ENCODE results near the gene RNF213. TPM values are rescaled to one million over a fixed set of nuclear protein-coding genes. Genes with fewer than 3 reads are reported as not detected.
A peak's percentile ranks its signal among the peaks of the same experiment; 100 is the strongest.

Gene RNF213
- total RNA-seq, 3 donors from 2014 or later, result 96.0 to 111 (median 101) TPM

GRCh38 chr17:80219013-80219762 is 41.5 kb upstream of the RNF213 start:
- DNase-seq (ENCODE audit: low spot score in 2 of 2), result peak; percentile 65 to 77
- H3K27me3 ChIP-seq, result no peaks in the 10 kb centered on the region
- peak overlapping the region; percentile 75 to 99 (median 96) for H3K4me3 ChIP-seq
- H3K9me3 ChIP-seq, result no peaks in the 10 kb centered on the region
- H3K36me3 ChIP-seq, result no peaks in the 10 kb centered on the region
- peaks cover 0 to 6% of the 10 kb centered on the region in 2 donors for H3K4me1 ChIP-seq
- TF ChIP-seq POLR2A (IDR thresholded peaks at IDR 0.05) (no peak), POLR2AphosphoS5 (IDR thresholded peaks at IDR 0.05) (peak in 2 of 3 donors; percentile 45 to 47)
- intact Hi-C loops (cut with DNase I; ENCODE audit: low total_unique reads), result no loop called here
- peak overlapping the region; percentile 95 to 99 for H3K27ac ChIP-seq

GRCh38 chr17:80219763-80220053 is 40.9 kb upstream of the RNF213 start:
- intact Hi-C loops (cut with DNase I; ENCODE audit: low total_unique reads), result no loop called here
- Histone ChIP-seq H3K9me3 (no peaks in the 10 kb centered on the region), H3K27me3 (no peaks in the 10 kb centered on the region), H3K36me3 (no peaks in the 10 kb centered on the region), H3K27ac (peak overlapping the region; percentile 95 to 99), H3K4me1 (peaks cover 0 to 6% of the 10 kb centered on the region in 2 donors), H3K4me3 (peak overlapping the region; percentile 75 to 99 (median 96))
- TF ChIP-seq CTCF (IDR thresholded peaks at IDR 0.05), result no peak
- TF ChIP-seq POLR2A (IDR thresholded peaks at IDR 0.05), result no peak
- no peak for TF ChIP-seq POLR2AphosphoS5 (IDR thresholded peaks at IDR 0.05)
- no peak for DNase-seq (ENCODE audit: low spot score in 2 of 2)

- peak; percentile 67 to 86 for DNase-seq (ENCODE audit: low spot score in 2 of 2)
- Histone ChIP-seq H3K4me3 (peak within 1 kb of the TSS; percentile 75 to 99 (median 96)), H3K9me3 (no peaks in the 10 kb centered on the region), H3K4me1 (peaks cover 0 to 6% of the 10 kb centered on the region in 2 donors), H3K27ac (peak within 1 kb of the TSS; percentile 95 to 99), H3K27me3 (no peaks in the 10 kb centered on the region), H3K36me3 (no peaks in the 10 kb centered on the region)
- TF ChIP-seq POLR2AphosphoS5 (IDR thresholded peaks at IDR 0.05) (peak in 1 of 3 donors; percentile 48), CTCF (IDR thresholded peaks at IDR 0.05) (no peak)
- intact Hi-C loops (cut with DNase I; ENCODE audit: low total_unique reads), result no loop called here
Observed at GRCh38 chr17:80220054-80220735, 40.5 kb upstream of the RNF213 start, which contains the start of the genes SGSH and SLC26A11. Gene SGSH (minus strand): TSS chr17:80220333. CDS start chr17:80220313, 20 bp downstream. Gene SLC26A11 (plus strand): TSS chr17:80220427. CDS start chr17:80221561, 1,134 bp downstream.

- Histone ChIP-seq H3K4me3 (peak overlapping the region; percentile 75 to 99 (median 96)), H3K4me1 (peaks cover 0 to 6% of the 10 kb centered on the region in 2 donors), H3K9me3 (no peaks in the 10 kb centered on the region), H3K27me3 (no peaks in the 10 kb centered on the region), H3K36me3 (no peaks in the 10 kb centered on the region), H3K27ac (peak overlapping the region; percentile 95 to 99)
- no peak for DNase-seq (ENCODE audit: low spot score in 2 of 2)
- no peak for TF ChIP-seq CTCF (IDR thresholded peaks at IDR 0.05)
- no peak for TF ChIP-seq POLR2AphosphoS5 (IDR thresholded peaks at IDR 0.05)
- TF ChIP-seq POLR2A (IDR thresholded peaks at IDR 0.05), result no peak
- intact Hi-C loops (cut with DNase I; ENCODE audit: low total_unique reads), result no loop called here
Observed at GRCh38 chr17:80220736-80221215, 39.9 kb upstream of the RNF213 start.

GRCh38 chr17:80221351-80222105 is 39.1 kb upstream of the RNF213 start:
- intact Hi-C loops (cut with DNase I; ENCODE audit: low total_unique reads), result no loop called here
- no peaks in the 10 kb centered on the region for H3K36me3 ChIP-seq
- H3K27me3 ChIP-seq, result no peaks in the 10 kb centered on the region
- TF ChIP-seq POLR2AphosphoS5 (IDR thresholded peaks at IDR 0.05) (no peak), CTCF (IDR thresholded peaks at IDR 0.05) (no peak), POLR2A (IDR thresholded peaks at IDR 0.05) (no peak)
- H3K9me3 ChIP-seq, result no peaks in the 10 kb centered on the region
- no peak for DNase-seq (ENCODE audit: low spot score in 2 of 2)
- peak overlapping the region in 1 of 2 donors; percentile 99 for H3K27ac ChIP-seq
- H3K4me1 ChIP-seq, result peaks cover 0 to 6% of the 10 kb centered on the region in 2 donors
- peak overlapping the region; percentile 75 to 99 (median 96) for H3K4me3 ChIP-seq
